Neural progenitor cell (in vitro differentiated cells): ENCODE results near the gene GPR149.

Source experiments
- CTCF ChIP-seq: fragments of 200-600 bp; sonication (generic); IDR thresholded peaks from 2 replicates; pipeline ENCODE4 v1.5.1; 2017; ENCODE audit warnings: antibody characterized with exemption, mild to moderate bottlenecking
- EZH2phosphoT487 ChIP-seq: fragments of 200-600 bp; sonication (generic); IDR thresholded peaks from 2 replicates; pipeline ENCODE4 v1.6.1; 2017; ENCODE audit warnings: antibody characterized with exemption

- TF ChIP-seq EZH2phosphoT487 (no peak), CTCF (no peak)
Observed at GRCh38 chr3:154421083-154421482, 8.9 kb downstream of the GPR149 start.
